Measurements from ENCODE around the gene POLR1G.

DNA sequence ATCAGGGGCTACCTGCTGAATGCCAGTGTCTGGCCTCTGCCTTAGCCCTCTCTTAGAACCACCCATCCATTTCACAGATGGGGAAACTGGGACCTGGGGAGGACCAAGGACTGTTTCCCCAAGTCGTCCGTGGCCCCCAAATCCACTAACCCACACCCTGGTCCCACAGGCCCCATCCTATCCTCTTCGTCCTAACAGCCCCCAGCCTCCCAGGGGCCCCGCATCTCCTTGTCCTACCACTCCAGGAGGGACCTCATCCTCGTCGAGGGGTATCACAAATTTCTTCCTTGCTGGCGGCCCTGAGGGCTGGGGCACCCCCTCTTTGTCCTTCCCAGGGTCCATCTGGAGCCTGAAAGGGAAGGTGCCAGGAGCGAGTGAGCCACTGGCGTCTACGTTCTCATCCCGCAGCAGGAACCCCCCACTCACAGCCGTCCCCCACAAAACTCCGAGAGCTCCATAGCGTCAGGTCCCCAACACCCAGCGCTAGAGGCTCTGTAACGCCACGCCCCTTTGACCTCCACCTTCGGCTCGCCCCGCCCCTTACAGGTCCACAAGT, 16.7 kb downstream of the POLR1G start:
- no peak for TF ChIP-seq POLR2A (IDR thresholded peaks at IDR 0.05; ENCODE audit: low read depth, low read length)
- TF ChIP-seq, protein P1, sequence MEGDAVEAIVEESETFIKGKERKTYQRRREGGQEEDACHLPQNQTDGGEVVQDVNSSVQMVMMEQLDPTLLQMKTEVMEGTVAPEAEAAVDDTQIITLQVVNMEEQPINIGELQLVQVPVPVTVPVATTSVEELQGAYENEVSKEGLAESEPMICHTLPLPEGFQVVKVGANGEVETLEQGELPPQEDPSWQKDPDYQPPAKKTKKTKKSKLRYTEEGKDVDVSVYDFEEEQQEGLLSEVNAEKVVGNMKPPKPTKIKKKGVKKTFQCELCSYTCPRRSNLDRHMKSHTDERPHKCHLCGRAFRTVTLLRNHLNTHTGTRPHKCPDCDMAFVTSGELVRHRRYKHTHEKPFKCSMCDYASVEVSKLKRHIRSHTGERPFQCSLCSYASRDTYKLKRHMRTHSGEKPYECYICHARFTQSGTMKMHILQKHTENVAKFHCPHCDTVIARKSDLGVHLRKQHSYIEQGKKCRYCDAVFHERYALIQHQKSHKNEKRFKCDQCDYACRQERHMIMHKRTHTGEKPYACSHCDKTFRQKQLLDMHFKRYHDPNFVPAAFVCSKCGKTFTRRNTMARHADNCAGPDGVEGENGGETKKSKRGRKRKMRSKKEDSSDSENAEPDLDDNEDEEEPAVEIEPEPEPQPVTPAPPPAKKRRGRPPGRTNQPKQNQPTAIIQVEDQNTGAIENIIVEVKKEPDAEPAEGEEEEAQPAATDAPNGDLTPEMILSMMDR (IDR thresholded peaks at IDR 0.05; ENCODE audit: extremely low read depth in 1 of 2, insufficient read depth in 1 of 2, low read depth in 1 of 2, low read length in 2 of 2), result no peak
- TF ChIP-seq EZH2 (IDR thresholded peaks at IDR 0.05; ENCODE audit: borderline replicate concordance, low read depth, low read length, severe bottlenecking), result no peak
